ENCODE results near the gene SNX11.

DNA sequence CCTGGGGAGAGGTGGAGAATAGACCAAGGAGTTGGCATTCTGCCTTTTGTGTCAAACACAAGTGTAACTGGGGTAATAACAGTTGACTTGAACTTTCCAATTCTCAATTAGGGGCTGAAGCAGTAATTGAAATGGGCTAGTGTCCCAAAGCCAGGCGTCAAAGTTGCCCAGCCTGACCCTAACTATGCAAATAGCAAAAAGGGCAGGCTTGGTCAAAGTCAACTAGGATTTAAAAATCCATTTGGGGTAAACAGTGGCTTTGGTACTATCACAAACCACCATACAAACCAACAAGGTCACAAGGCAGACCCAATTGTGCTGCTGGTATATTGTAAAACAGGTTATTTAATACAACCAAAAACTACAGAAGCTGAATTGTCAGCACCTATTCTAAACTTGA, 41.4 kb upstream of the SNX11 start:
- TF ChIP-seq CTCF (IDR thresholded peaks at IDR 0.05; ENCODE audit: low read depth, low read length, missing input control) (no peak), RAD21 (IDR thresholded peaks at IDR 0.05) (no peak), HNF4G (IDR thresholded peaks at IDR 0.05) (peak; percentile 19), EGR1 (IDR thresholded peaks at IDR 0.05; ENCODE audit: low read depth in 2 of 2) (no peak), TAF1 (conservative IDR thresholded peaks at IDR 0.05) (no peak), YY1 (IDR thresholded peaks at IDR 0.05) (peak; percentile 31), SP1 (IDR thresholded peaks at IDR 0.05) (peak; percentile 71), RXRA (IDR thresholded peaks at IDR 0.05) (peak; percentile 75 to 87), GABPA (IDR thresholded peaks at IDR 0.05 in 1 of 2, conservative IDR thresholded peaks at IDR 0.05 in 1 of 2) (no peak), JUND (IDR thresholded peaks at IDR 0.05) (no peak)
- TF ChIP-seq, protein P1, sequence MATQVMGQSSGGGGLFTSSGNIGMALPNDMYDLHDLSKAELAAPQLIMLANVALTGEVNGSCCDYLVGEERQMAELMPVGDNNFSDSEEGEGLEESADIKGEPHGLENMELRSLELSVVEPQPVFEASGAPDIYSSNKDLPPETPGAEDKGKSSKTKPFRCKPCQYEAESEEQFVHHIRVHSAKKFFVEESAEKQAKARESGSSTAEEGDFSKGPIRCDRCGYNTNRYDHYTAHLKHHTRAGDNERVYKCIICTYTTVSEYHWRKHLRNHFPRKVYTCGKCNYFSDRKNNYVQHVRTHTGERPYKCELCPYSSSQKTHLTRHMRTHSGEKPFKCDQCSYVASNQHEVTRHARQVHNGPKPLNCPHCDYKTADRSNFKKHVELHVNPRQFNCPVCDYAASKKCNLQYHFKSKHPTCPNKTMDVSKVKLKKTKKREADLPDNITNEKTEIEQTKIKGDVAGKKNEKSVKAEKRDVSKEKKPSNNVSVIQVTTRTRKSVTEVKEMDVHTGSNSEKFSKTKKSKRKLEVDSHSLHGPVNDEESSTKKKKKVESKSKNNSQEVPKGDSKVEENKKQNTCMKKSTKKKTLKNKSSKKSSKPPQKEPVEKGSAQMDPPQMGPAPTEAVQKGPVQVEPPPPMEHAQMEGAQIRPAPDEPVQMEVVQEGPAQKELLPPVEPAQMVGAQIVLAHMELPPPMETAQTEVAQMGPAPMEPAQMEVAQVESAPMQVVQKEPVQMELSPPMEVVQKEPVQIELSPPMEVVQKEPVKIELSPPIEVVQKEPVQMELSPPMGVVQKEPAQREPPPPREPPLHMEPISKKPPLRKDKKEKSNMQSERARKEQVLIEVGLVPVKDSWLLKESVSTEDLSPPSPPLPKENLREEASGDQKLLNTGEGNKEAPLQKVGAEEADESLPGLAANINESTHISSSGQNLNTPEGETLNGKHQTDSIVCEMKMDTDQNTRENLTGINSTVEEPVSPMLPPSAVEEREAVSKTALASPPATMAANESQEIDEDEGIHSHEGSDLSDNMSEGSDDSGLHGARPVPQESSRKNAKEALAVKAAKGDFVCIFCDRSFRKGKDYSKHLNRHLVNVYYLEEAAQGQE (IDR thresholded peaks at IDR 0.05) = peak; percentile 47
- TF ChIP-seq, protein P2, sequence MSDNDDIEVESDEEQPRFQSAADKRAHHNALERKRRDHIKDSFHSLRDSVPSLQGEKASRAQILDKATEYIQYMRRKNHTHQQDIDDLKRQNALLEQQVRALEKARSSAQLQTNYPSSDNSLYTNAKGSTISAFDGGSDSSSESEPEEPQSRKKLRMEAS (IDR thresholded peaks at IDR 0.05) = no peak
- TF ChIP-seq, protein P3, sequence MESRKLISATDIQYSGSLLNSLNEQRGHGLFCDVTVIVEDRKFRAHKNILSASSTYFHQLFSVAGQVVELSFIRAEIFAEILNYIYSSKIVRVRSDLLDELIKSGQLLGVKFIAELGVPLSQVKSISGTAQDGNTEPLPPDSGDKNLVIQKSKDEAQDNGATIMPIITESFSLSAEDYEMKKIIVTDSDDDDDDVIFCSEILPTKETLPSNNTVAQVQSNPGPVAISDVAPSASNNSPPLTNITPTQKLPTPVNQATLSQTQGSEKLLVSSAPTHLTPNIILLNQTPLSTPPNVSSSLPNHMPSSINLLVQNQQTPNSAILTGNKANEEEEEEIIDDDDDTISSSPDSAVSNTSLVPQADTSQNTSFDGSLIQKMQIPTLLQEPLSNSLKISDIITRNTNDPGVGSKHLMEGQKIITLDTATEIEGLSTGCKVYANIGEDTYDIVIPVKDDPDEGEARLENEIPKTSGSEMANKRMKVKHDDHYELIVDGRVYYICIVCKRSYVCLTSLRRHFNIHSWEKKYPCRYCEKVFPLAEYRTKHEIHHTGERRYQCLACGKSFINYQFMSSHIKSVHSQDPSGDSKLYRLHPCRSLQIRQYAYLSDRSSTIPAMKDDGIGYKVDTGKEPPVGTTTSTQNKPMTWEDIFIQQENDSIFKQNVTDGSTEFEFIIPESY (IDR thresholded peaks at IDR 0.05) = no peak
- TF ChIP-seq, protein P4, sequence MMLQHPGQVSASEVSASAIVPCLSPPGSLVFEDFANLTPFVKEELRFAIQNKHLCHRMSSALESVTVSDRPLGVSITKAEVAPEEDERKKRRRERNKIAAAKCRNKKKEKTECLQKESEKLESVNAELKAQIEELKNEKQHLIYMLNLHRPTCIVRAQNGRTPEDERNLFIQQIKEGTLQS (IDR thresholded peaks at IDR 0.05) = no peak

All from liver (tissue), 3 donors.